ENCODE measurements around the gene CYGB.

Gene CYGB

GRCh38 chr17:76495663-76496400 is 41.7 kb downstream of the CYGB start:
- Histone ChIP-seq H3K9me3 (ENCODE audit: severe bottlenecking) (no peaks in the 10 kb centered on the region), H3K36me3 (ENCODE audit: low read depth) (no peaks in the 10 kb centered on the region), H3K4me1 (ENCODE audit: insufficient read depth, poor library complexity, severe bottlenecking) (peaks cover 42% of the 10 kb centered on the region), H3K4me3 (ENCODE audit: severe bottlenecking) (no peak overlapping the region), H3K27ac (ENCODE audit: poor library complexity, severe bottlenecking) (no peak overlapping the region), H3K27me3 (ENCODE audit: insufficient read depth, poor library complexity, severe bottlenecking) (no peaks in the 10 kb centered on the region)
- no peak for ATAC-seq (ENCODE audit: low read depth)
- no peak for TF ChIP-seq CTCF (IDR thresholded peaks at IDR 0.05; ENCODE audit: poor library complexity, severe bottlenecking)
- no peak for DNase-seq (ENCODE audit: low spot score)

GRCh38 chr17:76493505-76494167 is 43.9 kb downstream of the CYGB start:
- ATAC-seq (ENCODE audit: low read depth) (no peak), DNase-seq (ENCODE audit: low spot score) (no peak)
- peak overlapping the region; percentile 51 for H3K27ac ChIP-seq (ENCODE audit: poor library complexity, severe bottlenecking)
- no peaks in the 10 kb centered on the region for H3K27me3 ChIP-seq (ENCODE audit: insufficient read depth, poor library complexity, severe bottlenecking)
- no peaks in the 10 kb centered on the region for H3K36me3 ChIP-seq (ENCODE audit: low read depth)
- TF ChIP-seq CTCF (IDR thresholded peaks at IDR 0.05; ENCODE audit: poor library complexity, severe bottlenecking) = no peak
- no peak overlapping the region for H3K4me3 ChIP-seq (ENCODE audit: severe bottlenecking)
- no peaks in the 10 kb centered on the region for H3K9me3 ChIP-seq (ENCODE audit: severe bottlenecking)
- H3K4me1 ChIP-seq (ENCODE audit: insufficient read depth, poor library complexity, severe bottlenecking) = peaks cover 27% of the 10 kb centered on the region

- ATAC-seq (ENCODE audit: low read depth) (peak; percentile 76), DNase-seq (ENCODE audit: low spot score) (no peak)
- TF ChIP-seq CTCF (IDR thresholded peaks at IDR 0.05; ENCODE audit: poor library complexity, severe bottlenecking) = no peak
- H3K4me1 ChIP-seq (ENCODE audit: insufficient read depth, poor library complexity, severe bottlenecking) = peaks cover 21% of the 10 kb centered on the region
- peak overlapping the region; percentile 51 for H3K27ac ChIP-seq (ENCODE audit: poor library complexity, severe bottlenecking)
- H3K4me3 ChIP-seq (ENCODE audit: severe bottlenecking) = no peak overlapping the region
- H3K9me3 ChIP-seq (ENCODE audit: severe bottlenecking) = no peaks in the 10 kb centered on the region
- H3K36me3 ChIP-seq (ENCODE audit: low read depth) = no peaks in the 10 kb centered on the region
- no peaks in the 10 kb centered on the region for H3K27me3 ChIP-seq (ENCODE audit: insufficient read depth, poor library complexity, severe bottlenecking)
Measured at GRCh38 chr17:76492989-76493501, 44.5 kb downstream of the CYGB start.

- Histone ChIP-seq H3K36me3 (ENCODE audit: low read depth) (no peaks in the 10 kb centered on the region), H3K27ac (ENCODE audit: poor library complexity, severe bottlenecking) (peak overlapping the region; percentile 51), H3K27me3 (ENCODE audit: insufficient read depth, poor library complexity, severe bottlenecking) (no peaks in the 10 kb centered on the region), H3K4me1 (ENCODE audit: insufficient read depth, poor library complexity, severe bottlenecking) (peaks cover 17% of the 10 kb centered on the region), H3K4me3 (ENCODE audit: severe bottlenecking) (no peak overlapping the region), H3K9me3 (ENCODE audit: severe bottlenecking) (no peaks in the 10 kb centered on the region)
- no peak; the same call in 2 of the 3 replicates for ATAC-seq (ENCODE audit: low read depth)
- no peak for TF ChIP-seq CTCF (IDR thresholded peaks at IDR 0.05; ENCODE audit: poor library complexity, severe bottlenecking)
- no peak for DNase-seq (ENCODE audit: low spot score)
Measured at GRCh38 chr17:76492123-76492988, 45.2 kb downstream of the CYGB start.

Data from RWPE2 (cell line).